Measurements from ENCODE around the gene VWC2L. TPM values are rescaled to one million over a fixed set of nuclear protein-coding genes. Genes with fewer than 3 reads are reported as not detected.
A peak's percentile ranks its signal among the peaks of the same experiment; 100 is the strongest.

Gene VWC2L
- total and polyA plus RNA-seq, 2 experiments from 2014 or later: not detected

DNA sequence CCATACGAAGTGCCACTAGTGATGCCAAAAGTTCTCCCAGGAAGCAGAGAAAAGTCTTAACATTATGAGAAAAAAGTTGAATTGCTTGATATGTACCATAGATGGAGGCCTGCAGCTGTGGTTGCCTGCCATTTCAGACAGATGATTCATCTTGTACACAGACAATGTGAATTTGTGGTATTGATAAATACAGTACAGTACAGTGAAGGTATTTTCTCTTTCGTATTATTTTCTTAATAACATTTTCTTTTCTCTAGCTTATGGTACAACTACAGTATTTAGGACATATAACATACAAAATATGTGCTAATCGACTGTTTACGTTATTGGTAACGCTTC, 33.6 kb upstream of the VWC2L start:
- Mint-ChIP-seq H3K27me3 (ENCODE audit: insufficient read depth, low read depth, poor library complexity) (no peaks in the 10 kb centered on the region), H3K36me3 (ENCODE audit: low read depth) (no peaks in the 10 kb centered on the region), H3K27ac (no peak overlapping the region), H3K9me3 (no peaks in the 10 kb centered on the region), H3K4me3 (no peak overlapping the region), H3K4me1 (peaks cover 8% of the 10 kb centered on the region; the same call in 2 of the 3 replicates)
- no peak for ATAC-seq
- no peaks in the 10 kb centered on the region for H3K79me2 ChIP-seq (replicated peaks; ENCODE audit: insufficient read depth)
- H3F3A ChIP-seq (replicated peaks; ENCODE audit: low read depth): no peaks in the 10 kb centered on the region
- H3K4me1 ChIP-seq (ENCODE audit: insufficient read depth): 0 out of 2 replicates have a peak, but pooled peaks cover 5% of the 10 kb centered on the region
- no peak overlapping the region for H2AFZ ChIP-seq
- no peaks in the 10 kb centered on the region for H3K27me3 ChIP-seq (ENCODE audit: insufficient read depth)
- H3K36me3 ChIP-seq (ENCODE audit: insufficient read depth): no peaks in the 10 kb centered on the region
- no peak overlapping the region for H3K4me2 ChIP-seq
- H3K4me3 ChIP-seq: no peak overlapping the region
- no peak for DNase-seq (ENCODE audit: low spot score)
- H3K27ac ChIP-seq (ENCODE audit: low read depth): no peak overlapping the region
- no peak for TF ChIP-seq CREB1 (CRISPR knock-in tag; IDR thresholded peaks at IDR 0.05; ENCODE audit: low read depth)
- no peak for TF ChIP-seq STAT1 (IDR thresholded peaks at IDR 0.05; ENCODE audit: unreplicated experiment)
- TF ChIP-seq CTCF (conservative IDR thresholded peaks at IDR 0.05; ENCODE audit: low read depth in 2 of 2): no peak
- H3K9me2 ChIP-seq (ENCODE audit: insufficient read depth): no peaks in the 10 kb centered on the region; the same call in 1 of the 2 replicates
- no peaks in the 10 kb centered on the region for H4K20me1 ChIP-seq (replicated peaks; ENCODE audit: insufficient read depth)

- no peak overlapping the region for H3K4me3 Mint-ChIP-seq
- Histone ChIP-seq H3K4me1 (ENCODE audit: insufficient read depth) (no peaks in the 10 kb centered on the region), H3K27ac (ENCODE audit: low read depth) (no peak overlapping the region), H2AFZ (no peak overlapping the region), H3K79me2 (replicated peaks; ENCODE audit: insufficient read depth) (no peaks in the 10 kb centered on the region), H3K36me3 (ENCODE audit: insufficient read depth) (no peaks in the 10 kb centered on the region), H3K4me3 (no peak overlapping the region), H3K4me2 (no peak overlapping the region), H3K9me2 (ENCODE audit: insufficient read depth) (no peaks in the 10 kb centered on the region; the same call in 1 of the 2 replicates), H4K20me1 (replicated peaks; ENCODE audit: insufficient read depth) (no peaks in the 10 kb centered on the region), H3K27me3 (ENCODE audit: insufficient read depth) (no peaks in the 10 kb centered on the region), H3F3A (replicated peaks; ENCODE audit: low read depth) (no peaks in the 10 kb centered on the region)
- H3K27me3 Mint-ChIP-seq (ENCODE audit: insufficient read depth, low read depth, poor library complexity): no peaks in the 10 kb centered on the region
- DNase-seq (ENCODE audit: low spot score): peak; percentile 27
- TF ChIP-seq CTCF (conservative IDR thresholded peaks at IDR 0.05; ENCODE audit: low read depth in 2 of 2): peak; percentile 53 to 70
- TF ChIP-seq JUNB (IDR thresholded peaks at IDR 0.05; ENCODE audit: unreplicated experiment): no peak
- ATAC-seq: peak; percentile 75
- H3K4me1 Mint-ChIP-seq: 0 out of 3 replicates have a peak, but pooled peaks cover 3% of the 10 kb centered on the region
- H3K9me3 Mint-ChIP-seq: no peaks in the 10 kb centered on the region
- no peaks in the 10 kb centered on the region for H3K36me3 Mint-ChIP-seq (ENCODE audit: low read depth)
- no peak overlapping the region for H3K27ac Mint-ChIP-seq
Measured at GRCh38 chr2:214378455-214379103, 32.3 kb upstream of the VWC2L start.

DNA sequence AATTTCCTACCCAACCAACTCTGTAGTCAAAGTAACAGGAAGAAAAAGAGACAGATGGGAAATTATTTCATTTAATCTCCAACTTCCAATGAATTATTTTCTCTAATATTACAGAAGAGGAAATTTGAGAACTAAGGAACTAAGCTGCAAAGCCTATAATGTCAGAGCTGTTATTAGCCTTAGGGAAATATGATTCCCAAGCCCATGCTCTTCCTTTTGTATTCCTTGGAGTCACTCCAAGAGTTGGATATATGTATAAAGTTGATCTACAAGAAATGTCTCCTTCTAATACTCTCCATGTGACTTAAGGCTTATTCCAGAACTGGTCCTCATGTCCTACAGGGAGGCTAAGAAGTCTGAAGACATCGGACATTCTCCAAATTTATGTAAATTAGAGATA, 31.6 kb upstream of the VWC2L start:
- Histone ChIP-seq H3K79me2 (replicated peaks; ENCODE audit: insufficient read depth) (no peaks in the 10 kb centered on the region), H3K27ac (ENCODE audit: low read depth) (no peak overlapping the region), H3K9me2 (ENCODE audit: insufficient read depth) (no peaks in the 10 kb centered on the region; the same call in 1 of the 2 replicates), H3K4me3 (no peak overlapping the region), H3K27me3 (ENCODE audit: insufficient read depth) (no peaks in the 10 kb centered on the region), H3K4me1 (ENCODE audit: insufficient read depth) (no peaks in the 10 kb centered on the region), H3F3A (replicated peaks; ENCODE audit: low read depth) (no peaks in the 10 kb centered on the region), H4K20me1 (replicated peaks; ENCODE audit: insufficient read depth) (no peaks in the 10 kb centered on the region), H2AFZ (no peak overlapping the region), H3K4me2 (no peak overlapping the region), H3K36me3 (ENCODE audit: insufficient read depth) (no peaks in the 10 kb centered on the region)
- ATAC-seq (no peak), DNase-seq (ENCODE audit: low spot score) (no peak)
- Mint-ChIP-seq H3K36me3 (ENCODE audit: low read depth) (no peaks in the 10 kb centered on the region), H3K27ac (no peak overlapping the region), H3K4me1 (0 out of 3 replicates have a peak, but pooled peaks cover 3% of the 10 kb centered on the region), H3K9me3 (no peaks in the 10 kb centered on the region), H3K27me3 (ENCODE audit: insufficient read depth, low read depth, poor library complexity) (no peaks in the 10 kb centered on the region), H3K4me3 (no peak overlapping the region)
- TF ChIP-seq REST (IDR thresholded peaks at IDR 0.05; ENCODE audit: unreplicated experiment) (no peak), ETS1 (IDR thresholded peaks at IDR 0.05) (no peak), NANOG (IDR thresholded peaks at IDR 0.05; ENCODE audit: borderline replicate concordance) (no peak), POLR2AphosphoS5 (IDR thresholded peaks at IDR 0.05; ENCODE audit: low read depth) (no peak), EZH2phosphoT487 (IDR thresholded peaks at IDR 0.05; ENCODE audit: unreplicated experiment) (no peak)

Data from GM23338 (cell line).